Keratinocyte (primary cell): ENCODE data around the gene MDM4. TPM values are rescaled to one million over a fixed set of nuclear protein-coding genes. Genes with fewer than 3 reads are reported as not detected.

Experiments used
- DNase-seq: peaks from one replicate; pipeline ENCODE4 v3.0.0-alpha.2; 2011; ENCODE audit warnings: low read depth, missing footprints, low spot score
- FAIRE-seq: peaks from 2 replicates; lab custom pipeline; 2011; peaks lifted over from hg19 to GRCh38; lab: Jason Lieb, UNC
- H2AFZ ChIP-seq: 2 replicates; pipeline ENCODE4 v1.6.0; 2012; ENCODE audit warnings: low read length, control low read depth, inconsistent platforms; ENCODE audit not compliant: control insufficient read depth
- H3K27ac ChIP-seq: 2 replicates; pipeline ENCODE4 v1.5.1; 2011; ENCODE audit warnings: low read length; ENCODE audit not compliant: control insufficient read depth, insufficient read depth
- H3K27me3 ChIP-seq: 3 replicates; pipeline ENCODE4 v1.6.0; 2011; ENCODE audit warnings: low read length; ENCODE audit not compliant: control insufficient read depth, insufficient read depth; ENCODE audit errors: extremely low read depth
- H3K36me3 ChIP-seq, 2 experiments: 2 replicates in 1 of 2; 3 replicates in 1 of 2; pipeline ENCODE4 v1.5.1; 2011; ENCODE audit warnings: low read length in 2 of 2, mild to moderate bottlenecking in 1 of 2; ENCODE audit not compliant: control insufficient read depth in 2 of 2, insufficient read depth in 2 of 2; ENCODE audit errors: extremely low read depth in 1 of 2
- H3K4me1 ChIP-seq: 3 replicates; pipeline ENCODE4 v1.5.1; 2011; ENCODE audit warnings: low read length; ENCODE audit not compliant: control insufficient read depth, insufficient read depth; ENCODE audit errors: extremely low read depth
- H3K4me2 ChIP-seq: 3 replicates; pipeline ENCODE4 v1.6.0; 2011; ENCODE audit warnings: low read depth, low read length; ENCODE audit not compliant: control insufficient read depth, insufficient read depth; ENCODE audit errors: extremely low read depth
- H3K4me3 ChIP-seq, 3 experiments: fragments of 200-600 bp in 1 of 3; sonication (generic) in 1 of 3; 2 replicates in 2 of 3; 3 replicates in 1 of 3; pipeline ENCODE4 v1.5.1; 2011 to 2016; ENCODE audit warnings: low read length in 3 of 3, mild to moderate bottlenecking in 3 of 3, control low read depth in 2 of 3, inconsistent platforms in 1 of 3, low read depth in 1 of 3, mixed read lengths in 1 of 3, mixed run types in 1 of 3, moderate library complexity in 1 of 3; ENCODE audit not compliant: control insufficient read depth in 2 of 3, insufficient read depth in 2 of 3; ENCODE audit errors: extremely low read depth in 1 of 3
- H3K79me2 ChIP-seq: 2 replicates; pipeline ENCODE4 v1.6.0; 2012; ENCODE audit warnings: low read length; ENCODE audit not compliant: control insufficient read depth, insufficient read depth
- H3K9ac ChIP-seq: 3 replicates; pipeline ENCODE4 v1.6.0; 2011; ENCODE audit warnings: low read length; ENCODE audit not compliant: control insufficient read depth, insufficient read depth; ENCODE audit errors: extremely low read depth
- H3K9me1 ChIP-seq: 3 replicates; pipeline ENCODE4 v1.6.0; 2011; ENCODE audit warnings: low read length; ENCODE audit not compliant: control insufficient read depth, insufficient read depth; ENCODE audit errors: extremely low read depth
- H3K9me3 ChIP-seq: 2 replicates; pipeline ENCODE4 v1.5.1; 2012; ENCODE audit warnings: low read depth, low read length; ENCODE audit not compliant: control insufficient read depth
- H4K20me1 ChIP-seq: 3 replicates; pipeline ENCODE4 v1.6.0; 2011; ENCODE audit warnings: low read length; ENCODE audit not compliant: control insufficient read depth, insufficient read depth; ENCODE audit errors: extremely low read depth
- EZH2 ChIP-seq: IDR thresholded peaks from one replicate; pipeline ENCODE4 v1.6.1; 2012; ENCODE audit warnings: inconsistent platforms, mild to moderate bottlenecking, low read length, moderate library complexity
- dilution Hi-C: fragments of 300-500 bp; cut with MboI; formaldehyde crosslinking; loops from one replicate; pipeline ENCODE4 v1.7.0; 2020; ENCODE audit warnings: low sequenced_read_pairs; ENCODE audit not compliant: extremely low pct_ligation_motif_present
- polyA plus RNA-seq, 5 experiments: library from polyadenylated mRNA; depleted of rRNA in 3 of 5; stranded (reverse) in 3 of 5; stranded (forward) in 1 of 5; unstranded in 1 of 5; fragments of >200 nt; gene quantifications; 1 replicate in 1 of 5; 2 replicates in 3 of 5; 3 replicates in 1 of 5; pipeline versions ENCODE4 v1.2.1 to v1.2.3, GENCODE V29; 2011 to 2012; ENCODE audit warnings: missing spikeins in 2 of 5, low read depth in 1 of 5, low replicate concordance in 1 of 5
- TF ChIP-seq, protein P1 (sequence below), 3 experiments: IDR thresholded peaks in 1 of 3; conservative IDR thresholded peaks in 1 of 3; optimal IDR thresholded peaks in 1 of 3; 2 replicates in 2 of 3; 3 replicates in 1 of 3; pipeline versions ENCODE3 to v1.5.1; 2011; ENCODE audit warnings: low read length in 3 of 3, mild to moderate bottlenecking in 3 of 3, moderate library complexity in 2 of 3, control low read depth in 1 of 3, inconsistent platforms in 1 of 3; ENCODE audit not compliant: insufficient read depth in 2 of 3; ENCODE audit errors: extremely low read depth in 1 of 3

Gene MDM4
- polyA plus RNA-seq, 1 donor (not counting 4 experiments of a cell fraction or from before 2014, with no cell fraction given): 17.8 TPM

DNA sequence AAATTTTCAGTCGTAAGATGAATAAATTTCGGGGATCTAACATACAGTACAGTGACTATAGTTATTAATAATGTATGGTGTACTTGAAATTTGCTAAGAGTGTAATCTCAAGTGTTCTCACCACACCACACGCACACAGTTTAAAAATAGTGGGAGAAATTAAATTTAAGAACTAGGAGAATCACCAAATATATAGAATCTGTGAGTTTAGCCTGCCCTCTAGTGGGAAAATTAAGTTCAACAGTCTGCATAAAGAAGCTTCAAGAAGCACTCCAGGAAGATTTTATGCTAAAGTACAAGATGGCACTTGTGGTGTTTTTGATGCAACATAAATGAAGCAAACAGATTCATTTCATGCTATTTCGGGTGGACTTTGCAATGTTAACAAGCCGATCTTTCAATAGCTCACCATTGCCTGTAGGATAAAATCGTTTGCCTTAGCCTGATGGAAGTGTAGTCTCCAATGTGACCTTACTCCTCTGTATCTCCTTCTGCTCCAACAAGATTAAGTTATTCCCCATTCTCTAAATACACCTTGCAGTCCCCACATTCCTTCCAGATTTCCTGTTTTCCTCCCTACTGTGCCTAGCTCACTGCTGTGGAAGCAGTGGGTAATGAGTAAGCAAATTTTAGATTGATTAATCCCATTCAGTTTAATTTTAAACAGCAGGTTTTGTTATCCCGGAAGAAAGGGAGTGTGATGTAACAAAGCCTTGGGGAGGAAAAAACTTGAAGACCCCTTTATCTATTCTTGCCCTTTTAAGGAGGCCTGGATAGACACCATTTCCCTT is 12.9 kb upstream of the MDM4 start:
- no peaks in the 10 kb centered on the region for H3K79me2 ChIP-seq
- no peaks in the 10 kb centered on the region for H3K36me3 ChIP-seq
- TF ChIP-seq, protein P1, sequence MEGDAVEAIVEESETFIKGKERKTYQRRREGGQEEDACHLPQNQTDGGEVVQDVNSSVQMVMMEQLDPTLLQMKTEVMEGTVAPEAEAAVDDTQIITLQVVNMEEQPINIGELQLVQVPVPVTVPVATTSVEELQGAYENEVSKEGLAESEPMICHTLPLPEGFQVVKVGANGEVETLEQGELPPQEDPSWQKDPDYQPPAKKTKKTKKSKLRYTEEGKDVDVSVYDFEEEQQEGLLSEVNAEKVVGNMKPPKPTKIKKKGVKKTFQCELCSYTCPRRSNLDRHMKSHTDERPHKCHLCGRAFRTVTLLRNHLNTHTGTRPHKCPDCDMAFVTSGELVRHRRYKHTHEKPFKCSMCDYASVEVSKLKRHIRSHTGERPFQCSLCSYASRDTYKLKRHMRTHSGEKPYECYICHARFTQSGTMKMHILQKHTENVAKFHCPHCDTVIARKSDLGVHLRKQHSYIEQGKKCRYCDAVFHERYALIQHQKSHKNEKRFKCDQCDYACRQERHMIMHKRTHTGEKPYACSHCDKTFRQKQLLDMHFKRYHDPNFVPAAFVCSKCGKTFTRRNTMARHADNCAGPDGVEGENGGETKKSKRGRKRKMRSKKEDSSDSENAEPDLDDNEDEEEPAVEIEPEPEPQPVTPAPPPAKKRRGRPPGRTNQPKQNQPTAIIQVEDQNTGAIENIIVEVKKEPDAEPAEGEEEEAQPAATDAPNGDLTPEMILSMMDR (optimal IDR thresholded peaks at IDR 0.05 in 1 of 3, IDR thresholded peaks at IDR 0.05 in 1 of 3, conservative IDR thresholded peaks at IDR 0.05 in 1 of 3; ENCODE audit: extremely low read depth in 1 of 3, insufficient read depth in 2 of 3, low read length in 3 of 3): peak in 2 of 3 experiments; percentile 35 to 60
- no peak for TF ChIP-seq EZH2
- H3K4me3 ChIP-seq: no peak overlapping the region
- dilution Hi-C loops: no loop called here
- no peaks in the 10 kb centered on the region for H3K27me3 ChIP-seq
- H3K9me3 ChIP-seq: no peaks in the 10 kb centered on the region
- DNase-seq: no peak
- H4K20me1 ChIP-seq: no peaks in the 10 kb centered on the region
- no peak overlapping the region for H3K4me2 ChIP-seq
- H2AFZ ChIP-seq: peak overlapping the region; percentile 40
- no peak overlapping the region for H3K9ac ChIP-seq
- no peaks in the 10 kb centered on the region for H3K9me1 ChIP-seq
- no peak overlapping the region for H3K27ac ChIP-seq
- peak; percentile 75 for FAIRE-seq
- H3K4me1 ChIP-seq: peaks cover 5% of the 10 kb centered on the region

DNA sequence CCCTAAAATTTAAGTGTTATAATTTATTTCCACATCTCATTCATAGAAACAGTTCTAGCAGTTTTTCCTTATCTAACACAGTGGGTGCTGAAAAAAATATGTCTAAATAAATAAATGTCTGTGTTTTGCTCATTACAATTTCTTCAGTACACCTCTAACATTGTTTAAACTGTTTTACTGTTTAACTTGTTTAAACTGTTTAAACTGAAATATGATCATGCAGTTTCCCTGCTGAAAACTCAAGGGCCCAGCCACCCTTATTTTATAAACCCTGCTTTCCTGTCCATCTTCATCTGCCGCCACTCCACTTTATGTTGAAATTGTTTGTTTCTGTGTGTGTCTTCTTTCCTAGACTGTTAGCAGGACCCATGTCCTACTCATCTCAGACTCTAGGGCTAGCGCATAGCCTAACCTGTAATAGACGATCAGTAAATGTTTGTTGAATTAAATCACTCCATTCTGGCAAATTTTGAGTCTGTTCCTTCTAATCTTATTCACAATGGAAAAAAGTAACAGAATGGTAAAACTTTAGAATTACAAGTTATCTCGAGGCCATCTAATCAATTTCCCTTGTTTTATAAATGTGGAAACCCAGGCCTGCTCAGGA is 12.2 kb upstream of the MDM4 start:
- DNase-seq: no peak
- H3K4me3 ChIP-seq: no peak overlapping the region
- H3K79me2 ChIP-seq: no peaks in the 10 kb centered on the region
- no peaks in the 10 kb centered on the region for H3K27me3 ChIP-seq
- no peak overlapping the region for H3K4me2 ChIP-seq
- H2AFZ ChIP-seq: no peak overlapping the region
- H3K9me1 ChIP-seq: no peaks in the 10 kb centered on the region
- peaks cover 5% of the 10 kb centered on the region for H3K4me1 ChIP-seq
- H4K20me1 ChIP-seq: no peaks in the 10 kb centered on the region
- H3K36me3 ChIP-seq: no peaks in the 10 kb centered on the region
- TF ChIP-seq, protein P1 (optimal IDR thresholded peaks at IDR 0.05 in 1 of 3, IDR thresholded peaks at IDR 0.05 in 1 of 3, conservative IDR thresholded peaks at IDR 0.05 in 1 of 3; ENCODE audit: extremely low read depth in 1 of 3, insufficient read depth in 2 of 3, low read length in 3 of 3): no peak
- TF ChIP-seq EZH2: no peak
- no peak for FAIRE-seq
- H3K9ac ChIP-seq: no peak overlapping the region
- H3K9me3 ChIP-seq: no peaks in the 10 kb centered on the region
- dilution Hi-C loops: no loop called here
- H3K27ac ChIP-seq: no peak overlapping the region
